ENCODE data around the gene IL1RN.

The IL1RN gene

DNA sequence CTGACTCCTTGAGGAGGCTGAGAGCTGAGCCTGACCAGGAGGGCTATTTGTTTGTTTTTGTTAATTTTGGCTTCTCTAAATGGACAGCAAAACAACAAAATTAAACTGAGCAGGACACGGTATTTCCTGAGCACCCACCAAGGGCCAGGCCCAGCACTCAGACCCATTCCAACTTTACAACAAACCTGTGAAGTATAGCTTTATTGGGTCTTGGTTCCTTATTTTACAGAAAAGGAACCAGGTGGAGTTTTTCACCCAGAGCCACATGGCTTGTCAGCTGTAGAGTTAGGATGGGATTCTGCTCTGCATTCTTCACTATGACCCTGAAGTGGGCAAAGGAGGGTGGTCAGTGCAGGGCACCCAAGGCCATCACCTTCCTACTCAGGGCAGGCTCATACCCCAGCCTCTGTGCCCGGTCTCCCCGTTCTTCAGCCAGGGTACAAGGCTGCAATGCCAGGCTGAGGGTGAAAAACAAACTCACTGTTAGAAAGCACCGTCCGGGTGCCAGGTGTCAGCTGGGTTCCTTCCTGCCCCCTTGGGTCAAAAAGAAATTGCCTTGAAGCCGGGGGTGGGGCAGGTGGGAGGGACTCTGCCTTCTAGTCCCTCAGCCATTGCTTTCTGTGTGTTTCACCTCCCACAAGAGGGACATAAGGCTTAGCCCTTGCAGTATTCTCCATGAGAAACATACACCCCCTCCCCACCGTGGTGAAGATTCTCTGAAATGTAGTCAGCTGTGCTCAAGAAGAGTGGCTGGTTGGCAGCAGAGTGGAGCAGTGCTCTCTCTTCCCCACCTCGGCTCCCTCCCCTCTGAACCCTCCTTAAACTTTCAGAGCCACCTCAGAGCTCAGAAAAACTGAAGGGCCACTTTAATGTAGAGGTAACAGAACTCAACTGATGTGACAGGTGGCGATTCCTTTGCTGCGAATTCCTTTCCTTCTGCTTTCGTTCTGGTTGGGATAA lies 48.6 kb downstream of the IL1RN start:
- no peak for DNase-seq

DNA sequence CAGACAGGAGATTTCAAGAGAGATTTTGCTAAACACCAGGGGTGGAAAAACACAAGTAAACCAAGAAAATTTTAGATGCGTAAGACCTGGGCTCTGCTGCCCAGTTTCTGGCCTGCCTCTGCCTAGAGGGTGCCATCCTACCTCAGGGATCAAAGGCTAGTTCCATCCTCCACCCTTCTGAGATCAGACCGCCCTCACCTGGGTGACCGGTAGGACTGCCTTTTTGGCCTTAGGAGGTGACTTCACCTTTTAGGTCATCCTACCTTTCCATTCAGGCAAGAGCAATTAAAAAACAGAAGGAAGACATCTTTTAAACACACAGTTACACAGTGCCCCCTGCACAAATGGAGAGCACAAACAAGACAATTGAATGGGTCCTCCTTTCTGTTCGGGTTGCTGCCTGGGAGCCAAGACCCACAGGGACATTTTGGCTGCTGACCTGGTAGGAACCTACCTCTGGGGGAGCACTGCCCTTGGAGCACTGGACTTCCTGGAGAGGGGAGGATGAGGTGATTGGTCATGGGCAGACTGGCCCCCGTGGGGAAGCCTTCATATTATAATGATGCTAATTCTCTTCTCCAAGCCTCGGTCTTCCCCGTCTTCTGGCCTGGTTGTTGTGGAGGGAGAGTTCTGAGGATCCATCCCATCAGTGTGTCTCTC lies 49.4 kb downstream of the IL1RN start:
- DNase-seq = no peak

GRCh38 chr2:113178069-113178746 lies 50.8 kb downstream of the IL1RN start:
- no peak for DNase-seq

DNA sequence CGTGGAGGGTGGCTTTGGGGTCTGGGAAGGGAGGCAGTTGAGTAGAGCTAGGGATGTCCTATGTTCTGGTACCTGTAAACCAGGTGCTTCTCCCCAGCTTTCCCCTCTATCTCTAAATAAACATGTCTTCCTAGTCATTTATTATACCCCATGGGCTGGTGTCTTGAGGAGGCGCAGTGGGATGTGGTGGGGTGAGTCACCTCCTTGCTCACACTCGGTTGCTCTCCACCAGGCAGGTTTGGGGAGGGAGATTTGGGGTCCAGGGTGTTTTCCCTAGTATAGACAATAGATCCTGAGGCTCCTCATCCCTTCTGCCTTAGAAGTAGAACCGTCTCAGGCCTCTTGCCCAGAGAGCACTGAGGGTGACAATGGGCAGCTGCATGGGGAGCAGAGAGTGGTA lies 51.5 kb downstream of the IL1RN start:
- no peak for DNase-seq

DNA sequence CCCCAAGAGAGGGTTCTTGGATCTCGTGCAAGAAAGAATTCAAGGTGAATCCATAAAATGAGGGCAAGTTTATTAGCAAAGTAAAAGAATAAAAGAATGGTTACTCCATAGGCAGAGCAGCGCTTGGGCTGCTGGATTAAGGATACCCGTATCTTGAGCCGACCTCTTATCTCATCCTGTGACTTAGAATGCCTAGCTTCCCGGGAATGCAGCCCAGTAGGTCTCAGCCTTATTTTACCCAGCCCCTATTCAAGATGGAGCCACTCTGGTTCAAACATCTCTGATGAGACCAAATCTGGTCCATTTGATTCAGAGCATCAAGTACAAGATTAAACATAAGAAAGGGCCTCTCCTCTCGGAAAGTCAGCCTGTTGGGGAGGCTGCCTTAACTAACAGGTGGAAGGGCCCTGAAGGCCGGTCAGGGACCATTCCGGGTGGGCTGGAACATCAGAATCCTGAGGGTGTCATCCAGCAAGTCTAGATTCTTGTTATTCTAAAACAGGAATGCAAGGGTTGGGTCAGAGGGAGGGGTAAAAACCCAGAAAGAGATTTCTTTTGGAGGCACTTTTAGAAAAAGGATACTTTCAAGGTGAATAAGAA lies 52.1 kb downstream of the IL1RN start:
- no peak for DNase-seq

DNA sequence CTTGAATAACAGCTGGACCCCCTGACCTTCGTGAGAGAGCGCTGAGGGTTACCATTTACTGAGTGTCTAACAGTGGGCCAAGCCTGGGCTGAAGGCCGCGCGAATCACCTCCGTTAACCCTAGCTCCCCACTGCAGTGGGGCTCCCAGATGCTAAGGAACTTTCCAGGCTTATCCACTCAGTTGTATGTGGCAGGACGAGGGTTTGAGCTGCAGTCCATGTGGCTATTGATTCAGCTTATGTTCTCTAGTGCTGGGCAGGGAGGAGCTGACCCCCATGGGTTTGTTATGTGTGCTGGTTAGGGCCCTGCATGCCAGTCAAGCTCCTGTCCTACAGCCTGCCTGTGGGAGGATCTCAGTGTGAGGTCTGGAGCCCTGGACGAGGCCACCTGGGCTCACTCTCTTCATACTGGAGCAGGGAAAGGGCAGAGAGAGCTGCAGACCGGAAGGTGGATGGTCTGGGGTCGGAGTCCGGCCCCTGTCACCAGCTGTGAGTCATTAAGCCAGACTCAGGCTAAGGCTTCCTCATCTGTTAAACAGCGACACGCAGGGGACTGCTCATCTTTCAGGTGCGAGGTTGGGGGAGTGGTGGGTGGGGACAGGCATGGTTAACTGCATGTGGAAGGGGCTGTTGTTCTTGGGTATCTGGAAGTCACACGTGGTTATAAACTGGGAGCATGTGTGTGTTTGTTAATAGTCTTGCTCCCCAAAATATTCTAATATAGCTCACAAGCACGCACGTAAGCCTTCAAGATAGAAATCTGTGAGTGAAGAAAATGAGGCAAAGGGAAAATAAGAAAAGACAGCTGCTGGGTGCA lies 52.9 kb downstream of the IL1RN start:
- no peak for DNase-seq

DNA sequence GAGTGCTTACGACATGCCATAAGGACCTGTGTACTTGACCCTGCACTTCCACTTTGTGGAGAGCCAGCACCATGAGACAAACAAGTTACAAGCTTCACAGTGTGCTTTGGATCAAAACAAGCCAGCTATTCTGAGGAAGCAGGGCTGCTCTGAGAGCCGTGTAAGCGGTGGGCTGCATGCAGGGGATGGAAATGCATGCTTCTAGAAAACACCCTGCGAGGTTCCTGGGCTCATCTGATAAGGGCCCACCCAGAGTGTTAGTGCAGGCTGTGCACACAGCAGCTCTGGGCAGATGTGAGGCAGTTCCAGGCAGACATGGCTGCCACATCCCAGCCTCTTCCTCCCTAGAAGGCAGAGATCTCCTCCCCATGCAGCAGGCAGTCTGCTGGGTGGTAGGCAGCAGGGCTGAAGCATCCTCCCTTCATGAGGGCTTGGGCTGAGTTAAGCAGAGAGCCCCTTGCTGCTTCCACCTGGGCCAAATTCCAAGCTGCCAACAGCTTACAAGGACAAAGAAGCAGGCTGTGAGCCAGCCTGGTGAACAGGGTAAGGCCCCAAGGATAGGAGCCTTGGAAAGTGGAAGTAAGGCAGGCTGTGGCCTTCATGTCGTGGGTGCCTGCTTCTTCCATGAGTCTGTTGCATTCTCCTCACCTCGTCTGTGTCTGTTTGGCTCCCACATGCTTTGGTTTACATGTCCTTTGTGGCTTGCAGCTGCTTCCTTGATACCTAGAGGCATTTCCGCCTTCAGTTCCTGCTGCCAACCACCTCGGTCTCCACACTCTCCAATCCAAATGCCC lies 54.1 kb downstream of the IL1RN start:
- no peak for DNase-seq

- DNase-seq = no peak
Observed at GRCh38 chr2:113182471-113183260, 55.3 kb downstream of the IL1RN start.

DNA sequence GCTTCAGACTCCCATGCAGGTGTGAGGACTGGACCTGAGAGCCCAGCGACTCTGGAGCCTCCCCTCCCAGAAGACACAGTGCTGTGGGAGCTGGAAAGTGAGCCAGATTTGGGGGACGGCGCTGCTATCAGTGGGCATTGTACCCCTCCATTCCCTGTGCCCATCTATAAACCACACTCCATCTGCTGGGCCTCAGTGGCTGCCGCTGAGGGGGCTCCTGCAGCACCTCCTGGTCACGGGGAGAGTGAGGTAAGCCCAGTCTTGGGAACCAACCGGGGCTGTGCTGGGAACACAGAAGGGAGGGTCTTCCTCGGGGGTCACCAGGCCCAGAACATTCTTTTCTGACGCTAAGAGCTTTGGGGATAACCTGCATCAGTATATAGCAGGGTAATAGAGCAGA lies 55.9 kb downstream of the IL1RN start:
- DNase-seq = no peak

Measured in NCI-H1092 (cell line).